Dermis lymphatic vessel endothelial cell (primary cell): ENCODE data around the gene SCYL3. TPM values are rescaled to one million over a fixed set of nuclear protein-coding genes. Genes with fewer than 3 reads are reported as not detected.

Experiments used
- total RNA-seq: library from RNA; depleted of rRNA; stranded (reverse); fragments of >200 nt; gene quantifications from 2 replicates; pipeline ENCODE4 v1.2.1, GENCODE V29; 2014

SCYL3 gene, protein sequence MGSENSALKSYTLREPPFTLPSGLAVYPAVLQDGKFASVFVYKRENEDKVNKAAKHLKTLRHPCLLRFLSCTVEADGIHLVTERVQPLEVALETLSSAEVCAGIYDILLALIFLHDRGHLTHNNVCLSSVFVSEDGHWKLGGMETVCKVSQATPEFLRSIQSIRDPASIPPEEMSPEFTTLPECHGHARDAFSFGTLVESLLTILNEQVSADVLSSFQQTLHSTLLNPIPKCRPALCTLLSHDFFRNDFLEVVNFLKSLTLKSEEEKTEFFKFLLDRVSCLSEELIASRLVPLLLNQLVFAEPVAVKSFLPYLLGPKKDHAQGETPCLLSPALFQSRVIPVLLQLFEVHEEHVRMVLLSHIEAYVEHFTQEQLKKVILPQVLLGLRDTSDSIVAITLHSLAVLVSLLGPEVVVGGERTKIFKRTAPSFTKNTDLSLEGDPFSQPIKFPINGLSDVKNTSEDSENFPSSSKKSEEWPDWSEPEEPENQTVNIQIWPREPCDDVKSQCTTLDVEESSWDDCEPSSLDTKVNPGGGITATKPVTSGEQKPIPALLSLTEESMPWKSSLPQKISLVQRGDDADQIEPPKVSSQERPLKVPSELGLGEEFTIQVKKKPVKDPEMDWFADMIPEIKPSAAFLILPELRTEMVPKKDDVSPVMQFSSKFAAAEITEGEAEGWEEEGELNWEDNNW
- 8.2 and 11.1 TPM in 2 replicates for total RNA-seq

DNA sequence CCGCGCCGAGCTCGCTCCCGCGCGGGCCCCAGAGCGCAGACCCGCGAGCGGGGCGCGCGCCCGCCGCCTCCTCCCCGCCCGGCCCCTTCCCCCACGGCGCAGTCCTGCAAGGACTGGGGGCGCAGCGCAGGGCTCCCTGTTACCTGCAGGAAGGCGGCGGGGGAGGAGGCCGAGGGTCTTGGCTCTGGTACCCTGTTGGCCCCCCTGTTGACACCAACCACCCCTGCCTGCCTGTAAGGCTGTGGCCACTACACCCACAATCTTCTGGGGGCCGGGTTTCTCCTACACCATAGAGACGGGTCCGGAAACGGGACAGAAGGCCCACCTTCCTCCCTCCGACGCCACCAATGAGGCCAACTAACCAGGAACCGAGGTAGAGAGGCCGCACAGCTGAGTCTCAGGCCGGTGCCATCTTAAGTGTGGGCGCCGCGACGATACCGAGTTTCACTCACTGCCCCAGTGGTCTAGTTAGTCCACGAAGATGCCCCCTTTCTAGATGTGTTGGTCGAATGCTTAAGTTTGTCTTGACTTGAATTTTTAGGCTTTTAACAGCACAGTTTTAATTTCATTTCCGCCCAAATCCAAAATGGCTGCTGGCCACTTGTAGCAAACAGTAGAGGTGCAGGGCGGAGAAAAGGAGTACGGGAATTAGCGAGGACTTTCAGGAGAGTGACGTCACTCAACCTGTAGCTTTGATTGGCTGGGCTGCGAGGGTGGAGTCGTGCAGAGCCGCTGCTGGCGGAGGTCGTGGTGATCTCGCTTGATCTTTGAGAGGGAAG lies at the start of gene SCYL3:
Gene SCYL3 (minus strand): TSS at position 252 of the 779 bp plus-strand sequence. CDS start 5,056 bp downstream, outside the sequence.

Other genes starting within 250 kb of the SCYL3 start
- gene SELL, start 182.3 kb downstream of the SCYL3 start, total RNA-seq, result under 0.01 and 0.60 TPM in 2 replicates
- gene SELE, start 159.8 kb downstream of the SCYL3 start, total RNA-seq, result 1.5 and 5.3 TPM in 2 replicates
- gene METTL18, start 99.0 kb downstream of the SCYL3 start, total RNA-seq, result 5.6 and 6.3 TPM in 2 replicates
- 16.7 and 21.7 TPM in 2 replicates for gene KIFAP3, start 180.8 kb upstream of the SCYL3 start, total RNA-seq